WTC11 (cell line): ENCODE data around the gene RIC8B. TPM values are rescaled to one million over a fixed set of nuclear protein-coding genes. Genes with fewer than 3 reads are reported as not detected.
A peak's percentile ranks its signal among the peaks of the same experiment; 100 is the strongest.

Experiments used
- ATAC-seq: fragments of 200-7000 bp; cut with Tn5 transposase; 2 replicates; pipeline ENCODE4 v1.10.0; 2021; ENCODE audit warnings: mild to moderate bottlenecking, moderate library complexity
- CTCF ChIA-PET: fragments of 300-600 bp; sonication (Branson Sonifier 250); formaldehyde crosslinking; loops from one replicate; lab custom pipeline; 2021; ENCODE audit warnings: antibody characterized with exemption; lab: Charles Lee
- POLR2A ChIA-PET: fragments of 350-600 bp; sonication (Branson Sonifier 250); formaldehyde crosslinking; loops from one replicate; lab custom pipeline; 2021; ENCODE audit warnings: antibody characterized with exemption; lab: Charles Lee
- DNase-seq: peaks from one replicate; pipeline ENCODE4 v3.0.0; 2021; ENCODE audit warnings: low spot score
- H3K27ac Mint-ChIP-seq: 2 replicates; pipeline ENCODE4 v1.8.0; 2021; ENCODE audit warnings: mixed read lengths
- H3K27me3 Mint-ChIP-seq: 2 replicates; pipeline ENCODE4 v1.8.0; 2021; ENCODE audit warnings: low read depth, mild to moderate bottlenecking, moderate library complexity, mixed read lengths
- H3K36me3 Mint-ChIP-seq: 2 replicates; pipeline ENCODE4 v1.8.0; 2021; ENCODE audit warnings: mixed read lengths
- H3K4me1 Mint-ChIP-seq: 2 replicates; pipeline ENCODE4 v1.8.0; 2022; ENCODE audit warnings: mixed read lengths
- H3K4me3 Mint-ChIP-seq: 2 replicates; pipeline ENCODE4 v1.8.0; 2021; ENCODE audit warnings: mild to moderate bottlenecking, moderate library complexity, mixed read lengths
- H3K9me3 Mint-ChIP-seq: 2 replicates; pipeline ENCODE4 v1.8.0; 2021; ENCODE audit warnings: mixed read lengths
- ATF6 ChIP-seq: sonication (generic); formaldehyde crosslinking; IDR thresholded peaks from 2 replicates; pipeline ENCODE4 v1.8.1; 2023; ENCODE audit warnings: mild to moderate bottlenecking, missing genetic modification reagents
- CREB1 ChIP-seq: sonication (generic); formaldehyde crosslinking; IDR thresholded peaks from 2 replicates; pipeline ENCODE4 v1.8.0; 2023; ENCODE audit warnings: mild to moderate bottlenecking, missing genetic modification reagents
- ESRRA ChIP-seq: sonication (generic); formaldehyde crosslinking; IDR thresholded peaks from 2 replicates; pipeline ENCODE4 v1.8.1; 2022; ENCODE audit warnings: mild to moderate bottlenecking, missing genetic modification reagents, borderline replicate concordance
- ETV6 ChIP-seq: sonication (generic); formaldehyde crosslinking; IDR thresholded peaks from 2 replicates; pipeline ENCODE4 v1.8.1; 2022; ENCODE audit warnings: mild to moderate bottlenecking, missing genetic modification reagents
- FOXK1 ChIP-seq: sonication (generic); formaldehyde crosslinking; IDR thresholded peaks from 2 replicates; pipeline ENCODE4 v1.8.0; 2022; ENCODE audit warnings: mild to moderate bottlenecking, moderate library complexity, missing genetic modification reagents
- FOXP4 ChIP-seq: sonication (generic); formaldehyde crosslinking; IDR thresholded peaks from 2 replicates; pipeline ENCODE4 v1.8.0; 2022; ENCODE audit warnings: mild to moderate bottlenecking, missing genetic modification reagents
- GRHL2 ChIP-seq: fragments of 250-450 bp; sonication (Bioruptor Pico); IDR thresholded peaks from 2 replicates; pipeline ENCODE4 v1.8.0; 2022; ENCODE audit warnings: mild to moderate bottlenecking, moderate library complexity; ENCODE audit not compliant: insufficient replicate concordance, severe bottlenecking
- IRF2 ChIP-seq: sonication (generic); formaldehyde crosslinking; IDR thresholded peaks from 2 replicates; pipeline ENCODE4 v1.8.0; 2022; ENCODE audit warnings: low read depth, missing genetic modification reagents, borderline replicate concordance
- JUN ChIP-seq: sonication (generic); formaldehyde crosslinking; IDR thresholded peaks from 2 replicates; pipeline ENCODE4 v1.8.0; 2023; ENCODE audit warnings: mild to moderate bottlenecking, missing genetic modification reagents
- MYBL2 ChIP-seq: sonication (generic); formaldehyde crosslinking; IDR thresholded peaks from 2 replicates; pipeline ENCODE4 v1.8.1; 2023; ENCODE audit warnings: mild to moderate bottlenecking, moderate library complexity, missing genetic modification reagents
- NFATC4 ChIP-seq: fragments of 250-450 bp; sonication (Bioruptor Pico); IDR thresholded peaks from 2 replicates; pipeline ENCODE4 v1.9.0; 2021; ENCODE audit warnings: mild to moderate bottlenecking
- NFE2L1 ChIP-seq: sonication (generic); formaldehyde crosslinking; IDR thresholded peaks from 2 replicates; pipeline ENCODE4 v1.8.1; 2023; ENCODE audit warnings: missing genetic modification reagents
- PRDM15 ChIP-seq: sonication (generic); formaldehyde crosslinking; IDR thresholded peaks from 2 replicates; pipeline ENCODE4 v1.8.0; 2022; ENCODE audit warnings: missing genetic modification reagents
- PREB ChIP-seq: sonication (generic); formaldehyde crosslinking; IDR thresholded peaks from 2 replicates; pipeline ENCODE4 v1.8.1; 2022; ENCODE audit warnings: mild to moderate bottlenecking, missing genetic modification reagents, moderate library complexity, borderline replicate concordance
- TEAD4 ChIP-seq: sonication (generic); formaldehyde crosslinking; IDR thresholded peaks from 2 replicates; pipeline ENCODE4 v1.8.0; 2022; ENCODE audit warnings: mild to moderate bottlenecking, missing genetic modification reagents
- TP53 ChIP-seq: sonication (generic); formaldehyde crosslinking; IDR thresholded peaks from 2 replicates; pipeline ENCODE4 v1.8.1; 2023; ENCODE audit warnings: mild to moderate bottlenecking, missing genetic modification reagents
- USF1 ChIP-seq: sonication (generic); formaldehyde crosslinking; IDR thresholded peaks from 2 replicates; pipeline ENCODE4 v1.8.0; 2022; ENCODE audit warnings: mild to moderate bottlenecking, missing genetic modification reagents
- ZNF281 ChIP-seq: sonication (generic); formaldehyde crosslinking; IDR thresholded peaks from 2 replicates; pipeline ENCODE4 v1.8.0; 2023; ENCODE audit warnings: mild to moderate bottlenecking, missing genetic modification reagents
- ZNF425 ChIP-seq: fragments of 250-450 bp; sonication (Bioruptor Pico); conservative IDR thresholded peaks from 2 replicates; pipeline ENCODE4 v1.9.0; 2021; ENCODE audit warnings: mild to moderate bottlenecking
- ZNF671 ChIP-seq: fragments of 250-450 bp; sonication (Bioruptor Pico); IDR thresholded peaks from 2 replicates; pipeline ENCODE4 v1.8.0; 2021; ENCODE audit warnings: mild to moderate bottlenecking
- total RNA-seq: library from RNA; stranded (reverse); gene quantifications from 3 replicates; pipeline ENCODE4 v1.2.3, GENCODE V29; 2021

Gene RIC8B
- total RNA-seq, 1 experiment from 2014 or later = 20.2 TPM

GRCh38 chr12:106739815-106740530, 34.5 kb upstream of the RIC8B start:
- no peak overlapping the region for H3K4me3 Mint-ChIP-seq
- H3K9me3 Mint-ChIP-seq = no peaks in the 10 kb centered on the region
- no peak overlapping the region for H3K27ac Mint-ChIP-seq
- no peak for DNase-seq
- TF ChIP-seq ATF6 (CRISPR knock-in tag) (no peak), MYBL2 (no peak), NFATC4 (CRISPR knock-in tag) (no peak), TEAD4 (CRISPR knock-in tag) (no peak), PRDM15 (CRISPR knock-in tag) (no peak), TP53 (no peak), PREB (CRISPR knock-in tag) (no peak), USF1 (CRISPR knock-in tag) (no peak), ESRRA (CRISPR knock-in tag) (no peak), GRHL2 (CRISPR knock-in tag) (no peak), NFE2L1 (CRISPR knock-in tag) (no peak), JUN (CRISPR knock-in tag) (no peak), IRF2 (no peak), ETV6 (CRISPR knock-in tag) (no peak), CREB1 (CRISPR knock-in tag) (no peak), ZNF671 (CRISPR knock-in tag) (no peak), FOXK1 (CRISPR knock-in tag) (no peak), ZNF425 (no peak), ZNF281 (no peak), FOXP4 (CRISPR knock-in tag) (no peak)
- POLR2A ChIA-PET = no interaction called here
- peaks cover 50% of the 10 kb centered on the region for H3K4me1 Mint-ChIP-seq
- H3K36me3 Mint-ChIP-seq = no peaks in the 10 kb centered on the region
- CTCF ChIA-PET = interaction anchor here (1.2 to 1.6 kb wide), 2 partner anchors 32 to 179 kb away, joined by 3 to 7 read pairs; no protein-coding TSS in a partner anchor
- peak; percentile 36; the same call in 1 of the 2 replicates for ATAC-seq
- no peaks in the 10 kb centered on the region for H3K27me3 Mint-ChIP-seq
